HG03064 (cell line): ENCODE measurements around the gene ABTB2.

ENCODE experiments used
- ATAC-seq: cut with Tn5 transposase; IDR thresholded peaks from one replicate; pipeline ENCODE4 v1.9.1; 2021; ENCODE audit warnings: low read depth; ENCODE audit not compliant: unreplicated experiment

The ABTB2 gene

DNA sequence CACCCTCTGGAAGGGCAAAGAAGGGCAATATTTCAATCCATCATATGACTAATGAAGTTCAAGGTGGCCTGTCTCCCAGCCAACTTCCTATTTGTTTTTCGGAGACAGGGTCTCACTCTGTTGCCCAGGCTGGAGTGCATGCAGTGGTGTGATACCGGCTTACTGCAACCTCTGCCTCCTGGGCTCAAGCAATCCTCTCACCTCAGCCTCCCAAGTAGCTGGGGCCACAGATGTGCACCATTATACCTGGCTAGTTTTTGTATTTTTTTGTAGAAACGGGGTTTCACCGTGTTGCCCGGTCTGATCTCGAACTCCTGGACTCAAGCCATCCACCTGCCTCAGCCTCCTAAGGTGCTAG lies 13.4 kb downstream of the ABTB2 start:
- no peak for ATAC-seq

DNA sequence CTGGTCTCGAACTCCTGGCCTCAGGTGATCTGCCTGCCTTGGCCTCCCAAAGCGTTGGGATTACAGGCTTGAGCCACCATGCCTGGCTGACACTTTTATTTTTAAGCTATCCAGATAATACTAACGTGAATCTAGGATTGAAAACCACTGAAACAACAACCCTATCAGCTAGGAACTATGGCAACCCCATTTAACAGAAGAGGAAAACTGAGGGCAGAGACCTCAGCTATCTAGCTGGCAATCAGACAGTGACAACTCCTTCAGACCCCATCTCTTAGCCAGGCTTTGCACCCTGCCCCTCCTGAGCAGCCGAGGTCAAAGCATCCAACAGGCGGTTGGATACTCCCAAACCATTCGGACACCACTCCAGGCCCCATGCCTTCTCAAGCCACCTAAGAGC lies 14.1 kb downstream of the ABTB2 start:
- ATAC-seq = no peak

- ATAC-seq = no peak
Measured at GRCh38 chr11:34343153-34343552, 14.7 kb downstream of the ABTB2 start.

DNA sequence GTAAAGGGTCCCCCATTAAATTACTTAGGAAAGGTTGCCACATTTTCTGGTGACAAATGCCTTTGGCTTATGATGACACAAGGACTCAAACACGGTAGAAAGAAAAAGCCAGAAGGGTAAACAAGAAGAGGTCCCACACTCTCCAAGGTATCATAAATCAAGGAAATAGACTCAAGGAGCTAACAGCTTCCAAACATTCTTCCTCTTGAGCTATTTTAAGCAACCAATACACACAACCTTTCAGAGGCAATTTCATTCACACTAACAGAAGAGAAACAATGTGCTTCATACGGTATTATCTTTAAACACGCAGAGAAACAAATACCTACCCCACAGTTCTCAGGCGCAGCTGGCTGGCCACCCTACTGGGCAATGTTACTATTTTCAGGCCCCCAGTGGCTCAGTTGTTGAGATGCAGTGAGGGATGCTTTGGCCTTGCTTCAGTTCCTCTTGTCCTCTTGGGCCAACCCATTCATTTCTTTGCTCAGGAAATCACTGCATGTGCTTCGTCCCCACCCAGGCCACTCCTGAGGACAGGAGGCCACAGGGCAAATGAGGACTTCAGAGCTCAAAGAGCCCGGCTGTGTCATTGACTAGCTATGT lies 15.8 kb downstream of the ABTB2 start:
- ATAC-seq = no peak

- no peak for ATAC-seq
Measured at GRCh38 chr11:34341096-34341495, 16.7 kb downstream of the ABTB2 start.

- no peak for ATAC-seq
Measured at GRCh38 chr11:34340653-34341052, 17.2 kb downstream of the ABTB2 start.

DNA sequence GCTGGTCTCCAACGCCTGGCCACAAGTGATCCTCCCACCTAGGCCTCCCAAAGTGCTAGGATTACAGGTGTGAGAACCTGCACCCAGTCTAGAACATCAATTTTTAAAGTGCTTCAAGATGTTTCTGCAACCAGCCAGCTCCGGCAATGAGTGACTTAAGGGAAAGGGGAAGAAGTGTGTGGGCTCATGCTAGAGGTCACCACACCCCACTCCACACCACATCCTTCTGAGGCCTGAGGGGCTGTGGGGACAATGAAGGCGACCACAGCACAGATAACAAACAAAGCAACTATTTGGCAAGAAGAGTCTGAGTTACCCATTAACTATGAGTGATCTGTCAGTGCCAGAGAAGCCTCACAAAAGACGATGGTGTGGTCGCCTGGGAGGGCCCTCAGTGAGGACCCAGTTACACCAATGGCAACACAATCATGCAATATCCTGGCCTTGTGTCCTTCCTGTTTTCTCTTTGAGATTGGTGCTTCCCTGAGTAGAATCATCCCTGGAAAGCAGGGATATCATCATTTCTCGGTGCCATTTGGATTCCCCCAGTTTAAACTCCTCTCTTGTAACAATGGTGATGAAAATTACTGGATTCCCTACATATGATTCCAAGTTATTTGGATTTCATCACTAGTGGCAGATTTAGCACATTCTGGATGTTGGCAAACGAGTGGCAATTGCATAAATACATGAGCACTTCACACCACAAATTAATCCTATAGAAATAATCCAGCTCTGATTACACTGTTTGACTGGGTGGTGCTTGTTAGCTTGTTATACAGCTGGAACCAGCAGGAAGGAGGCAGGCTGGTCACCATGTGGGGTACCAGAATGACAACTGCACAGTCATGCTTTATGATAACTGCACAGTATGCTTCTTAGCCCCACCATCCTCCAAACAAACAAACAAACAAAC lies 18.4 kb downstream of the ABTB2 start:
- no peak for ATAC-seq

GRCh38 chr11:34337016-34337415 lies 20.8 kb downstream of the ABTB2 start:
- ATAC-seq = no peak

DNA sequence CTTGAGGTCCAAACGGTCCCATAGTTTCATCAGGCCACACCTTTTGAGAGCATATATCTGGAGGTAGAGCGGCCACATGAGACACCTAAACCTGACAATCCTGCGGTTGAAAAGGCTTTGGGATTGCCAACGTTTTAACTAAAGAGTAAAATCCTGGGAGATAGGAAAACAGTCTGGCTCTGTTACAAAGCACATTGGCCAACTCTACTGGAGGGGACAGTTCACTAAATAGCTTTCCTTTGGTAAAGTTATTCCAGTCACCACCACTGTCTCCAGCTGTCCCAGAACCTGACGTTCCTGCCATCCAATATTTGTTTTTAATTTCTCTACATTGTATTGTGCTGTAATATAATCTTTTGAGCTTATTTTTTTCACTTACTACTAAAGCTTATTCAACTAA lies 22.0 kb downstream of the ABTB2 start:
- ATAC-seq = no peak

DNA sequence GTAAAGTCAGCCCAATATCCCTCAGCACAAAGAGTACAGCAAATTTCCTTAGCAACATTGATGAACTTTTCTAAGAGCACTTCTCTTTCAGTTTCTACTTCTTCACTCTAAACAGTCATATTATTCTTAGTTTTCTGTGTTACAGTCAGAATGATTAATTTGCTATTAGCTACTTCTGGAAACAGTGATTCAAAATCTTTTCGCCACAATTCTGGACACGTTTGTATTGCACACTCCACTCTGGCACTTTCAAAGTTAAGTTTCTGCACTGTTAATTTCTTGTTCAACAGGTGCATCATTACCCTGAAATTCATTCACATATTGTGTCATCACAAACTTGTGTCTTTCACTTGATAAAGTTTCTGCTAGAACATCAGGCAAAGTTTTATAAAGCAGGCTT lies 22.5 kb downstream of the ABTB2 start:
- ATAC-seq = no peak

- ATAC-seq = no peak
Measured at GRCh38 chr11:34333787-34334186, 24.0 kb downstream of the ABTB2 start.

DNA sequence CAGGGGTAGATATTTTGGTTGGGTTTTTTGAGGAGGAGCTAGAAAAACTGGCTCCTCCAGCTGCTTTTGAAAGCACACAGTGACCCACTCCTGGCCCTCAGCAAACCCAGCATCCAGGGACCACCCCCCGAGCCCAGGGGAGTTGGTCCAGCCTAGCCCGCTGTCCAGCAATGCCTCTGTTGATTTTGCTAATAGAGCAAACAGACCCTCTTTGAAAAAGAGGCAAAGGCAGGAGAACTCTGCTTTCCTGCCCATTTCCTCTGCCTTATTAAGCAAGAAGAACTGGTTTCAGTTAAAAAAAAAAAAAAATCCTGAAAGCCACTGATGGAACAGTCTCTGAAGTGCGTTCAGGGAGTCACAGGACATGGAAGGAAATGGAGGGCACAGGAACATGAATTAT lies 25.3 kb downstream of the ABTB2 start:
- ATAC-seq = no peak

- ATAC-seq = no peak
Measured at GRCh38 chr11:34331736-34332135, 26.1 kb downstream of the ABTB2 start.

DNA sequence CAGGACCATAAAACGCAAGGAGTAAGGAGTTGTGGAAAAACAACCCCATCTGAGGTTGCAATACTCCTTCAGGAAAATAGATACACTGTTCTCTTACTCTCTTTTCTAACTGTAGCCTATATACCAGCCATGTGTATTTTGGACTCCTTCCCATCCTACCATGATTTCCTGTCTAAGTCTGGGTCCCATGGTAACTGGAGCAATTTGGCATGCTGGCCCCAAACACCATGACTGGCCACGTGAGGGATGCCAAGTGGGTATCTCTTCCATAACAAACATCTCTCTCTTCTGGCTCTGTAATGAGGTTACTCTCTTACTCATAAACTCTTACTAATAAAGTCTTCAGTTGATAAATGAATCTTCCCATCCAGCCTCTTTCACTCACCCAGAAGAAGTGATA lies 26.5 kb downstream of the ABTB2 start:
- no peak for ATAC-seq

DNA sequence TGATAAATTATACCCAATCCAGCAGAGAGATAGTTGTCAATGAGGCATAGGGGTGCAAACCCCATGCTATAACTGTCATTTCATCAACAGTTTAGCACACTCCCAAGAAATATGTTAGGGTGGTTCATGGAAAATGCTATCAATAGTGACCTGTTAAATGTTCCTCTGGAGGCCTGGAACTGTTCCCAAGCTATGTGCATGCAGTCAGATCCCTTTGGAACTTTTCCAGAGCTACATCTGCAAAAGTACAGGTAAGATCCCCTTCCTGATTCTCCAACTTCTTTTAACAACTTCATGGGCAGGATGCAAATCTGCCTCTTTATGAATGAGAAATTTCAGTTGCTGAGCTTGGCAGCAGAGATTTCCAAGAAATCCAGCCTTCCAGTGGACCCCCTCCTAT lies 27.2 kb downstream of the ABTB2 start:
- no peak for ATAC-seq

- ATAC-seq = no peak
Measured at GRCh38 chr11:34329876-34330275, 27.9 kb downstream of the ABTB2 start.

DNA sequence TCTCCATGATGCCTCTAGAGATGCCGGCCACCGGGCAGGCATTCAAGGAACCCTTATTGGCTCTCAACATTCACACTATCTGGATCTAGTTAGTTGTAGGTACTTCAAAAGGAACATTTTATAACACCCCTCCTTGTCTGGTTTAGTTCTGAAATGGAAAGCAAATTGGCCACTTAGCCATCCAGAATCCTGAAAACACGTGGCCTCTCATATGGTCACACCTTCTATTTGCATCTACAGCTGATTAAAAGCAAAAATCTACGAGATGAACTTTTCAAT lies 29.2 kb downstream of the ABTB2 start:
- no peak for ATAC-seq

DNA sequence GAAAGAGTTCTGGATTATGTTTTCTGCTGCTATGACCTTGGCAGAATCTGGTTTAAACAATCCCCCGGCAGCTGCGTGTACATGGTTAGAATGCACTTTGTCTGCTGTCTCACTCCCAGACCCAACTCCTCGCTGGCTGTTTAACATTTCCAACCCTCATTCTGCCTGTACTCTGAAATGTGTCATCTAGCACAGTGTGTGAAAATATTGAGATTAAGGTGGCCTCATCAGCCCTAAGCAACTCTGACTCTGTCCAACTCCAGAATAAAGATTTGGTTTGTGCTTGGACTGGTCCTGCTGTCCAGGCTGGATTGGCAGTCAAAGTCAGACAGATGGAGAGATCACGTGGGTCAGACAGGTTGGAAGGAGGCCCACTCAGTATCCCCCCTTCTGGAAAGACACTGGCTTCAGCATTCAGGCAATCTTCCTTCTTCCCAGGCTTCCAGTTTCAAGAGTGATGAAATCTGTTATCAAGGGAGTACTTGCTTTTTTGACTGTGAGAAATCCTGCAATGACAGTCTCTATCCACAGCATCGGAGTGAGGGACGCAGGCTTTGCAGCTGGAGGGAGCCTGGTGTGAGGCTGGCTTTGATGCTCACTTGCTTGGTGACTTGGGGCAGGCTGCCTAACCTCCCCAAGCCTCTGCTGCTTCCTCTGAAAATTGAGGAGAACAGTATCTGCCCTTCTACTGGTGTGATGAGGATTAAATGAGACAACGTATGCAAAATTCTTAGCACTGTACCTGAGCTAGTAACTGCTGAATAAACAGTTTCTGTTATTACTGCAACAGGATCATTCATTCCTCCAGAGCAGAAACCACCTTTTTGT lies 29.8 kb downstream of the ABTB2 start:
- ATAC-seq = no peak

DNA sequence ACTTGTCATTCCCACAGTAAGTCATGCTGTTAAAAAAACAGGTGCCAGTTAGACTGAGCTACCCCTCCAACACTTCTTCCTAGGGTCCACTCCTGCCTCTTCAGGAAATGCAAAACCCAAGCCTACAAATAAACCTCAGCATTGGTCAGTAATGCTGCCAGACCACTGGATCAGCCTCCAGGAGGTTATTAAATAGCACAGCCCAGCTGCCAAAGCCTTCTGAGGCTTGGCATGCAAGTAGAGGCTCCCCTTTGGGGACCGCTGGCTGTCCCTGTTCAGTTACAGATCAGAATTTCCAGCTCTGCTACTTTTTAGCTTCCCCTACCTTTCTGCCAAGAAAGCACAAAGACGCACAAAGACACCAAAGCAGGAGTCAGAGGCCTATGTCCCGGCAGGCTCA lies 33.3 kb downstream of the ABTB2 start:
- no peak for ATAC-seq

GRCh38 chr11:34323601-34324000 lies 34.2 kb downstream of the ABTB2 start:
- ATAC-seq = no peak

GRCh38 chr11:34318111-34319037 lies 39.4 kb downstream of the ABTB2 start:
- no peak for ATAC-seq
